ENCODE measurements around the gene STARD3.

DNA sequence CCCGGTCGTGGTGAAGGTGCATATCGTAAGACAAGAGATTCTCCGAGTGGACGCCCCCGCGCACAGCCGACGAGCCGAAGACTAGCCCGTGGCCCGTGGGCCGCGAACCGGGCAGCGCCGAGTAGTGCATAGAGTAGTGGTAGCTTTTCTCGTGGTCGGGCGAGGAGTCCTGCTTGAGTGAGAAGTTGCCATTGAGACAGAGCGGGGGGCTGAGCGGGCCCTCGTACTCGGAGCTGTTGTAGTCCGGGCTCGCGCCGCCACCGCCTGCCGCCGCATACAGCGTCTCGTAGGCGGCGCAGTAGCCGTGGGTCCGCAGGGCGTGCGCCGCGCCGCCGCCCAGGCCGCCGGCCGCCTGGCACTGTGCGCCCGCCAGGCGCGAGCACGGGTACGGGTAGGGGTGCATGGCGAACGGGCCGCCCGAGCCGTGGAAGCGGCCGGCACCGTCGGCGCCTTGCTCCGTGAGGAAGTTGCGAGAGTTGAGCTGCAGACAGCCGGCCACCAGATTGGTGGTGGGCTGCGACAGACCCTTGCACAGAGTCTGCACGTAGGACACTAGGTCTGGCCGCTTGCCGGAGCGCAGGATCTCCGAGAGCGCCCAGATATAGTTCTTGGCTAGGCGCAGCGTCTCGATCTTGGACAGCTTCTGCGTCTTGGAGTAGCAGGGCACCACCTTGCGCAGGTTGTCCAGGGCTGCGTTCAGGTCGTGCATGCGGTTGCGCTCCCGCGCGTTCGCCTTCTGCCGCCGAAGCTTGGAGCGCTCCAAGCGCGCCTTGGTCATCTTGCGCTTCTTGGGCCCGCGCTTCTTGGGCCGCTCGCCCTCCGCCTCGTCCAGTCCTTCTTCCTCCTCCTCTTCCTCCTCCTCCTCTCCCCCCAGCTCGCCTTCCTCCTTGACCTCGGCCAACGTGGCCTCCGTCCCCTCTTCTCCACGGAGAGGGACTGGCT, 31.2 kb upstream of the STARD3 start:
- TF ChIP-seq, protein P1, sequence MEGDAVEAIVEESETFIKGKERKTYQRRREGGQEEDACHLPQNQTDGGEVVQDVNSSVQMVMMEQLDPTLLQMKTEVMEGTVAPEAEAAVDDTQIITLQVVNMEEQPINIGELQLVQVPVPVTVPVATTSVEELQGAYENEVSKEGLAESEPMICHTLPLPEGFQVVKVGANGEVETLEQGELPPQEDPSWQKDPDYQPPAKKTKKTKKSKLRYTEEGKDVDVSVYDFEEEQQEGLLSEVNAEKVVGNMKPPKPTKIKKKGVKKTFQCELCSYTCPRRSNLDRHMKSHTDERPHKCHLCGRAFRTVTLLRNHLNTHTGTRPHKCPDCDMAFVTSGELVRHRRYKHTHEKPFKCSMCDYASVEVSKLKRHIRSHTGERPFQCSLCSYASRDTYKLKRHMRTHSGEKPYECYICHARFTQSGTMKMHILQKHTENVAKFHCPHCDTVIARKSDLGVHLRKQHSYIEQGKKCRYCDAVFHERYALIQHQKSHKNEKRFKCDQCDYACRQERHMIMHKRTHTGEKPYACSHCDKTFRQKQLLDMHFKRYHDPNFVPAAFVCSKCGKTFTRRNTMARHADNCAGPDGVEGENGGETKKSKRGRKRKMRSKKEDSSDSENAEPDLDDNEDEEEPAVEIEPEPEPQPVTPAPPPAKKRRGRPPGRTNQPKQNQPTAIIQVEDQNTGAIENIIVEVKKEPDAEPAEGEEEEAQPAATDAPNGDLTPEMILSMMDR (IDR thresholded peaks at IDR 0.05 in 8 of 11, conservative IDR thresholded peaks at IDR 0.05 in 3 of 11): no peak
- TF ChIP-seq POLR2AphosphoS5 (IDR thresholded peaks at IDR 0.05): no peak
- no peak for TF ChIP-seq POLR2A (IDR thresholded peaks at IDR 0.05)

Measured in spleen (tissue), 7 donors.